Right renal pelvis (tissue), 4 donors: ENCODE data around the gene STAP2. TPM values are rescaled to one million over a fixed set of nuclear protein-coding genes. Genes with fewer than 3 reads are reported as not detected.
"Not testable (repeated sequence)": the region's sequence is repeated elsewhere in the genome, so short reads cannot be mapped to it uniquely, and the experiment has no call there.

Experiments
- DNase-seq, 4 donors: peaks; one replicate each; pipeline ENCODE4 v3.0.0-alpha.2; 2013; ENCODE audit warnings: low read depth in 4 of 4, low spot score in 3 of 4, missing footprints in 1 of 4
- polyA plus RNA-seq, 4 donors: library from polyadenylated mRNA; unstranded; fragments of 120-200 nt; gene quantifications; one replicate each; pipeline ENCODE4 v1.2.1, GENCODE V29; 2013; ENCODE audit not compliant: insufficient read length in 4 of 4

Gene STAP2
- polyA plus RNA-seq, 4 donors, result 14.7 to 30.9 (median 25.8) TPM

DNA sequence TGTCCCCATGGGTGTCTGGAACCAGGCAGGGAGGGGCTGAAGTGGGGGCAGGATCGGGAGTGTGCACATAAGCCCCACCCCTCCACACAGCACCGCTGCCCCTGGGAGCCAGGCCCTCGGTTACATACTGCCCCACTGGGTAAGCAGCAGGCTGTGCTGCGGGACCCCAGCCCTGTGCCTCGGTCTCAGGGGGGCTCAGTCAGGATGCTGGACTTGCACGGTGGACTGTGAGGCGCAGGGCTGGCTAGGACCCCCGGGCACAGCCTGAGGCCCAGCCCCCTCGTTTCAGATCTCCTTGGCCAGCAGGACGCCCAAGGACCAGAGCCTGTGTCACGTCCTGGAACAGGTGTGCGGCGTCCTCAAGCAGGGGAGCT, 21.0 kb upstream of the STAP2 start:
- no peak for DNase-seq

- no peak for DNase-seq
Observed at GRCh38 chr19:4358709-4359626, 20.3 kb upstream of the STAP2 start.

- DNase-seq, result no peak
Observed at GRCh38 chr19:4357921-4358326, 19.3 kb upstream of the STAP2 start.

GRCh38 chr19:4357095-4357797, 18.6 kb upstream of the STAP2 start:
- DNase-seq, result no peak

DNA sequence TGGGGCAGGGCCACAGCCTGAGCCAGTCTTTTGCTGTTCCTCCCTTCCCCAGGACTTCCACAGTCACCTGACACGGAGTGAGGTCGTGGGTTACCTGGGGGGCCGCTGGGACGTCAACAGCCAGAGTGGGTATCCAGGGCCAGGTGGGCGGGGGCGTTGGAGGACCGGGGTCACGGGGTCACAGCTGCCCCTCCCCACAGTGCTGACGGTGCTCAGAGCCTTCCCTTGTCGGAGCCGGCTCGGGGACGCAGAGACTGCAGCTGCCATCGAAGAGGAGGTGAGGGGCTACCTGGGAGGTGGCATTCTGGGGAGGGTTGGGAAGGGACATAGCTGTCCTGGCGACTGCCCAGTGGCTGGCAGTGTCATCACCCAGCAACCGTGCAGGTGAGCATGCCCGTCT, 16.3 kb upstream of the STAP2 start:
- no peak for DNase-seq

GRCh38 chr19:4354282-4354681, 15.7 kb upstream of the STAP2 start:
- DNase-seq, result no peak

DNA sequence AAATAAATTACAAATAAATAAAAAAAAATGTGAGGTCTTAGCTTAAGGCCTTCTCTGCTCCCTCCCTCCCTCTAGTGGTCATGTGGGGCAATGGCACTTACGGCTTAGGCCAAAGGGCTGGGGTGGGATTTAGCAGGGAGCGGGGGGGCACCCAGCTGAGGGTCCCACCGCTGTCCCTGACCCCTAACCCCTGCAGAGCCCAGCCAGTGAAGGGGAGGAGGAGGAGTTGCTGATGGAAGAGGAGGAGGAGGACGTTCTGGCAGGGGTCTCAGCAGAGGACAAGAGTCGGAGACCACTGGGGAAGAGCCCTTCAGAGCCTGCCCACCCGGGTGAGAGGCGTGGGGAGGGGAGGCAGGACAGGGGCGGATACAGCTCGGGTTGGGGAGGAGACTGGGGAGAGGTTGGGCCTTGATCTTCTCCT, 14.1 kb upstream of the STAP2 start:
- DNase-seq, result no peak

DNA sequence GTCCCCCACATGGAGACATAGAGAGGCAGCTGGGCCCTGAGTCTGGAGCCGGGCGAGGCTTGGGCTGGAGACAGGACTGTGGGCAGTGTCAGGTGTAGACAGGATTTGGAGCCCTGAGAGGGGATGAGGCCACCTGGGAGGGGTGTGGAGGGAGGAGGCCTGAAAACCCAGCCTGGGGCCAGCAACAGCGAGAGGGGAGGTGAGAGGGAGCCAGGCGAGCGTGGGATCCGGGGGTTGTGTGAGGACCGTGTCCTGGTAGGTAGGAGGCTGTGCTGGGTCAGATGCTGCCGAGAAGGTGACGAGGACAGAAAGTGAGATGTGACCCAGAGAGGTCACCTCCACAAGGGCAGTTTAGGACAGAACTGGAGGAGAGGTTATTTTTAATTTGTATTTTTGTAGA, 12.1 kb upstream of the STAP2 start:
- no peak for DNase-seq

GRCh38 chr19:4350111-4350510, 11.5 kb upstream of the STAP2 start:
- no peak for DNase-seq

GRCh38 chr19:4349225-4349624, 10.6 kb upstream of the STAP2 start:
- DNase-seq, result not testable (repeated sequence)

- no peak for DNase-seq
Observed at GRCh38 chr19:4347521-4347920, 8.9 kb upstream of the STAP2 start.

DNA sequence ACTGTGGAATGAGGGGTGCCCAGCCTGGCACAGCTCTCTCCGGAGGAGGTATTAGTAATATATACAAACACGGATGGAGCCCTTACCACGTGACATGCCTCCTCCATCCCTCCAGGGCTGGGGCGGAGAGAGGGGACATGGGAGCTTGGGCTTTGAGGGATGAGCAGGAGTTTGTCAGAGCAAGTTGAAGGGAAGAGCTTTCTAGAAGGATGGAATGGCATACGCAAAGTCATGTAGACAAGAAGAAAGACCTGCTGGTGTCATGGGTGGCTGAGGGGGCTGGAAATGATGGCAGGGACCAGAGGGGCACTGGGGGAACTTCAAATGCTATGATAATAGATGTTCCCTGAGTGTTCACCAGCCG, 7.4 kb upstream of the STAP2 start:
- DNase-seq, result no peak

- no peak for DNase-seq
Observed at GRCh38 chr19:4345342-4346019, 6.9 kb upstream of the STAP2 start.

GRCh38 chr19:4343370-4344307, 5.0 kb upstream of the STAP2 start, which contains the start of gene MPND:
MPND (plus strand) TSS chr19:4343562; CDS start chr19:4343594, 32 bp downstream.
- DNase-seq, result peak; percentile 80 to 86 (median 82)

DNA sequence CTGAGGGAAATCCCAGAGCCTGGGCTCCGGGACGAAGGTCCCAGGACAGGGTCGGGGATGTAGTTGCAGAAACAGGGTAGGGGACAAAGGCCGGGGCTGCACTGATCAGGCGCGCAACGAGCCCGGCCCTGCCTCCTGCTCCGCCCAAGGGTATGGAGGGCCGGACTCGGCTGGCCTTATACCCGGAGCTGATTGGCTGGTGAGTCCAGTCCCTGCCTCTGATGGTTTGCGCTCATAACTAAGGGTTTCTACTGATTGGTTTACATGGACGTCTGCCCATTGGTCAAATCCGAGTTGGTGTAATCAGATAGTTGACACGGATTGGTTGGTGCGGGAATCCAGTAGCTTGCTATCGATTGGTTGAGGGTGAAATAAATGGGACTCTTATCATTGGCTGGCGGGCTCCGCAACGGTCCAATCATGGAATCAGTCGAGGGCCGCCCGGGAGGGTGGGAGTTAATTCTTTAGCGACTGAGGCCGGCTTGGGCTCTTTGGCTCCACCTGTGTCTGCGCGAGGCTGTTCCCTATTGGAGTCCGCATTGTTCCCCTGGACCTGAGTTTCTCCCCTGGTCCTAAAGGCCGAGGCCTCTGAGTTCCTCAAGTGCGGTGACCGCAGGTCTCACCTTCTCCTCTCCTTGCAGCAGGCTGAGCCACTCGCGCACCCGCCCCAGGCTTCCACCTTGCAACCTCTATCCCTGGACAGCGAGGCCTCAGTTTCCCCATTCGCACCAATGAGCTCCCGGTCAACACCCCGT, 4.2 kb upstream of the STAP2 start:
- peak; percentile 95 to 100 (median 100) for DNase-seq

GRCh38 chr19:4342314-4342614, 3.6 kb upstream of the STAP2 start:
- no peak for DNase-seq

GRCh38 chr19:4337906-4338440, 654 bp downstream of the STAP2 start:
- DNase-seq, result no peak

- no peak for DNase-seq
Observed at GRCh38 chr19:4334929-4335570, 3.6 kb downstream of the STAP2 start.

GRCh38 chr19:4329858-4330257, 8.8 kb downstream of the STAP2 start:
- no peak for DNase-seq
